HG02571 (cell line): ENCODE data around the gene TAOK2.
"Not testable (repeated sequence)": the region's sequence is repeated elsewhere in the genome, so short reads cannot be mapped to it uniquely, and the experiment has no call there.

ENCODE experiments used
- ATAC-seq: cut with Tn5 transposase; IDR thresholded peaks from one replicate; pipeline ENCODE4 v1.9.1; 2021; ENCODE audit warnings: mild to moderate bottlenecking, moderate library complexity; ENCODE audit not compliant: unreplicated experiment

TAOK2 gene

GRCh38 chr16:30002614-30003346, 29.1 kb downstream of the TAOK2 start:
- no peak for ATAC-seq

- no peak for ATAC-seq
Observed at GRCh38 chr16:30003670-30004423, 30.2 kb downstream of the TAOK2 start.

GRCh38 chr16:30004424-30004776, 30.7 kb downstream of the TAOK2 start:
- no peak for ATAC-seq

GRCh38 chr16:30004811-30005242, 31.2 kb downstream of the TAOK2 start:
- no peak for ATAC-seq

- ATAC-seq = no peak
Observed at GRCh38 chr16:30005341-30006094, 31.9 kb downstream of the TAOK2 start.

GRCh38 chr16:30006095-30006473, 32.4 kb downstream of the TAOK2 start:
- no peak for ATAC-seq

GRCh38 chr16:30006659-30007377, 33.1 kb downstream of the TAOK2 start:
- no peak for ATAC-seq

GRCh38 chr16:30007378-30007895, 33.8 kb downstream of the TAOK2 start:
- ATAC-seq = no peak

- ATAC-seq = no peak
Observed at GRCh38 chr16:30009085-30009862, 35.6 kb downstream of the TAOK2 start.

- ATAC-seq = no peak
Observed at GRCh38 chr16:30009990-30010843, 36.5 kb downstream of the TAOK2 start.

GRCh38 chr16:30010844-30011713, 37.4 kb downstream of the TAOK2 start, which contains the start of gene DOC2A:
Gene DOC2A (minus strand): TSS chr16:30011027. CDS start chr16:30010222, 805 bp downstream.
- ATAC-seq = no peak

- no peak for ATAC-seq
Observed at GRCh38 chr16:30011714-30012504, 38.2 kb downstream of the TAOK2 start.

- ATAC-seq = not testable (repeated sequence)
Observed at GRCh38 chr16:30012598-30012997, 38.9 kb downstream of the TAOK2 start.

- ATAC-seq = not testable (repeated sequence)
Observed at GRCh38 chr16:30015450-30015849, 41.8 kb downstream of the TAOK2 start.

- no peak for ATAC-seq
Observed at GRCh38 chr16:30016555-30017276, 43.0 kb downstream of the TAOK2 start.

GRCh38 chr16:30017277-30017656, 43.6 kb downstream of the TAOK2 start:
- ATAC-seq = no peak

- not testable (repeated sequence) for ATAC-seq
Observed at GRCh38 chr16:30017937-30018336, 44.3 kb downstream of the TAOK2 start.
